Measurements from ENCODE around the gene NDUFA7. TPM values are rescaled to one million over a fixed set of nuclear protein-coding genes. Genes with fewer than 3 reads are reported as not detected.
"Not testable (repeated sequence)": the region's sequence is repeated elsewhere in the genome, so short reads cannot be mapped to it uniquely, and the experiment has no call there.

NDUFA7 gene
- total RNA-seq, 4 donors from 2014 or later: 26.1 to 34.0 (median 29.3) TPM

- intact Hi-C loops (cut with DNase I): no loop called here
Observed at GRCh38 chr19:8316351-8317125, 4.6 kb downstream of the NDUFA7 start.

GRCh38 chr19:8314981-8315640 is 6.1 kb downstream of the NDUFA7 start:
- H3K4me3 ChIP-seq; DNase-seq (ENCODE audit: extremely low spot score); H3K27me3 ChIP-seq; H3K9me3 ChIP-seq; intact Hi-C loops (cut with DNase I); H3K27ac ChIP-seq (replicated peaks in 1 of 4): not testable (repeated sequence)
- H3K4me1 ChIP-seq: peaks cover 11 to 31% (median 17%) of the 10 kb centered on the region in 4 donors
- 90% methylated on average over 11 of the region's 11 CpGs for WGBS
- peaks cover 26 to 77% (median 61%) of the 10 kb centered on the region in 4 donors for H3K36me3 ChIP-seq

More at GRCh38 chr19:8316351-8317125, 4.6 kb downstream of the NDUFA7 start:
- H3K4me1 ChIP-seq: peaks cover 16 to 31% (median 23%) of the 10 kb centered on the region in 4 donors
- no peak overlapping the region for H3K4me3 ChIP-seq
- peaks cover 19 to 63% (median 48%) of the 10 kb centered on the region in 4 donors for H3K36me3 ChIP-seq
- H3K27me3 ChIP-seq: no peaks in the 10 kb centered on the region
- no peak for DNase-seq (ENCODE audit: extremely low spot score)
- H3K27ac ChIP-seq (replicated peaks in 1 of 4): no peak overlapping the region
- TF ChIP-seq POLR2AphosphoS5 (IDR thresholded peaks at IDR 0.05) (no peak), POLR2A (IDR thresholded peaks at IDR 0.05; ENCODE audit: low read depth) (no peak), CTCF (IDR thresholded peaks at IDR 0.05) (no peak), EP300 (IDR thresholded peaks at IDR 0.05) (no peak)
- H3K9me3 ChIP-seq: no peaks in the 10 kb centered on the region
- 84% methylated on average over 11 of the region's 14 CpGs for WGBS

- Histone ChIP-seq H3K36me3 (peaks cover 34 to 75% (median 65%) of the 10 kb centered on the region in 4 donors), H3K4me1 (peaks cover 33 to 49% (median 40%) of the 10 kb centered on the region in 4 donors), H3K27ac (replicated peaks in 1 of 4) (peak overlapping the region; percentile 18 to 39 (median 34)), H3K27me3 (no peaks in the 10 kb centered on the region), H3K4me3 (no peak overlapping the region), H3K9me3 (no peaks in the 10 kb centered on the region)
- 84% methylated on average over 9 of the region's 16 CpGs for WGBS
- intact Hi-C loops (cut with DNase I): no loop called here
- TF ChIP-seq POLR2AphosphoS5 (IDR thresholded peaks at IDR 0.05) (peak in 1 of 2 donors; percentile 32), EP300 (IDR thresholded peaks at IDR 0.05) (no peak)
- DNase-seq (ENCODE audit: extremely low spot score): no peak
Observed at GRCh38 chr19:8311461-8312260, 9.5 kb downstream of the NDUFA7 start.

- TF ChIP-seq POLR2A (IDR thresholded peaks at IDR 0.05; ENCODE audit: low read depth) (no peak), CTCF (IDR thresholded peaks at IDR 0.05) (no peak), EP300 (IDR thresholded peaks at IDR 0.05) (no peak), POLR2AphosphoS5 (IDR thresholded peaks at IDR 0.05) (no peak)
- intact Hi-C loops (cut with DNase I): no loop called here
- H3K27me3 ChIP-seq: no peaks in the 10 kb centered on the region
- no peak for DNase-seq (ENCODE audit: extremely low spot score)
- H3K4me3 ChIP-seq: no peak overlapping the region
- H3K9me3 ChIP-seq: no peaks in the 10 kb centered on the region
- H3K27ac ChIP-seq (replicated peaks in 1 of 4): no peak overlapping the region
- peaks cover 29 to 64% (median 54%) of the 10 kb centered on the region in 4 donors for H3K36me3 ChIP-seq
- WGBS: 91% methylated on average over 17 of the region's 17 CpGs
- peaks cover 37 to 51% (median 46%) of the 10 kb centered on the region in 4 donors for H3K4me1 ChIP-seq
Observed at GRCh38 chr19:8310342-8311055, 10.7 kb downstream of the NDUFA7 start.

DNA sequence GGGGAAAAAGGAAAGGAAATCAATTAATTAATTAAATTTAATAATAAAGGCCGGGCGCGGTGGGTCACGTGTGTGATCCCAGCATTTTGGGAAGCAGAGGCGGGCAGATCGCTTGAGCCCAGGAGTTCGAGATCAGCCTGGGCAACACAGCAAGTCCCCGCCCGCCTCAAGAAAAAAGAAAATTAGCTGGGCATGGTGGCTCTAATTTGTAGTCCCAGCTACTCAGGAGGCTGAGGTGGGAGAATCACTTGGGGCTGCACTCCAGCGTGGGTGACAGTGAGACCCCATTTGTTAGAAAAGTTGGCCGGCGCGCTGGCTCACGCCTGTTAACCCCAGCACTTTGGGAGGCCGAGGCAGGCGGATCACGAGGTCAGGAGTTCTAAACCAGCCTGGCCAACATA is 12.3 kb downstream of the NDUFA7 start:
- Histone ChIP-seq H3K4me3 (peak overlapping the region; percentile 62 to 83 (median 68)), H3K36me3 (peaks cover 20 to 53% (median 41%) of the 10 kb centered on the region in 4 donors), H3K27me3 (no peaks in the 10 kb centered on the region), H3K4me1 (peaks cover 42 to 51% (median 46%) of the 10 kb centered on the region in 4 donors), H3K27ac (replicated peaks in 1 of 4) (peak overlapping the region; percentile 71 to 82 (median 80)), H3K9me3 (no peaks in the 10 kb centered on the region)
- intact Hi-C loops (cut with DNase I): no loop called here
- TF ChIP-seq EP300 (IDR thresholded peaks at IDR 0.05) (no peak), POLR2AphosphoS5 (IDR thresholded peaks at IDR 0.05) (no peak)
- DNase-seq (ENCODE audit: extremely low spot score): no peak
- WGBS: 65% methylated on average over 14 of the region's 17 CpGs

Measured in esophagus muscularis mucosa (tissue), 4 donors.